IMR-90 (cell line): ENCODE results near the gene USP9X. TPM values are rescaled to one million over a fixed set of nuclear protein-coding genes. Genes with fewer than 3 reads are reported as not detected.
"Not testable (repeated sequence)": the region's sequence is repeated elsewhere in the genome, so short reads cannot be mapped to it uniquely, and the experiment has no call there.

ENCODE experiments used
- ATAC-seq: fragments of 200-7000 bp; cut with Tn5 transposase; 2 replicates; pipeline ENCODE4 v1.9.1; 2020; ENCODE audit warnings: low read depth, mild to moderate bottlenecking, moderate library complexity
- BruUV-seq: library from RNA; stranded (reverse); fragments of 400-500 nt; replicated peaks from 2 replicates; lab custom pipeline; 2021; lab: Mats Ljungman, UMichigan
- CTCF ChIA-PET: fragments of 300-600 bp; formaldehyde crosslinking; extraction: SDS; loops from one replicate; lab custom pipeline; 2021; ENCODE audit warnings: antibody characterized with exemption; lab: Yijun Ruan, JAX
- POLR2A ChIA-PET: fragments of 300-600 bp; sonication (Branson Sonifier 250); formaldehyde crosslinking; loops from one replicate; lab custom pipeline; 2022; ENCODE audit warnings: antibody characterized with exemption; ENCODE audit not compliant: unreplicated experiment; lab: Charles Lee
- DNase-seq: peaks from one replicate; pipeline ENCODE4 v3.0.0; 2013
- H2AFZ ChIP-seq: replicated peaks from 2 replicates; pipeline ENCODE3; 2013; ENCODE audit warnings: low read length, mild to moderate bottlenecking; ENCODE audit not compliant: poor library complexity
- H2AK5ac ChIP-seq: 2 replicates; pipeline ENCODE4 v1.6.1; 2013; ENCODE audit warnings: low read depth, low read length, inconsistent platforms
- H2AK9ac ChIP-seq: replicated peaks from 2 replicates; pipeline ENCODE3; 2013; ENCODE audit warnings: mild to moderate bottlenecking, low read depth, low read length, moderate library complexity; ENCODE audit not compliant: poor library complexity
- H2BK120ac ChIP-seq: 2 replicates; pipeline ENCODE4 v1.6.1; 2013; ENCODE audit warnings: low read depth, low read length, inconsistent platforms
- H2BK15ac ChIP-seq: 3 replicates; pipeline ENCODE4 v1.6.1; 2013; ENCODE audit warnings: low read depth, low read length, inconsistent platforms
- H2BK20ac ChIP-seq: 2 replicates; pipeline ENCODE4 v1.6.1; 2013; ENCODE audit warnings: low read depth, mild to moderate bottlenecking, inconsistent platforms, low read length, moderate library complexity
- H2BK5ac ChIP-seq: 2 replicates; pipeline ENCODE4 v1.6.1; 2013; ENCODE audit warnings: mild to moderate bottlenecking, low read depth, low read length, inconsistent platforms; ENCODE audit not compliant: poor library complexity, severe bottlenecking
- H3K14ac ChIP-seq: replicated peaks from 2 replicates; pipeline ENCODE4 v1.6.1; 2013; ENCODE audit warnings: low read depth, low read length, inconsistent platforms
- H3K18ac ChIP-seq: 2 replicates; pipeline ENCODE4 v1.6.1; 2013; ENCODE audit warnings: low read depth, low read length, control low read depth
- H3K23ac ChIP-seq: 2 replicates; pipeline ENCODE4 v1.6.1; 2013; ENCODE audit warnings: low read depth, low read length, inconsistent platforms
- H3K27ac ChIP-seq: 2 replicates; pipeline ENCODE4 v1.5.1; 2013; ENCODE audit warnings: mild to moderate bottlenecking, control low read depth, low read length; ENCODE audit not compliant: insufficient read depth
- H3K27me3 ChIP-seq: 2 replicates; pipeline ENCODE4 v1.6.1; 2013; ENCODE audit warnings: low read length; ENCODE audit not compliant: control insufficient read depth, insufficient read depth
- H3K36me3 ChIP-seq: 2 replicates; pipeline ENCODE4 v1.6.1; 2013; ENCODE audit warnings: low read length, mixed read lengths; ENCODE audit not compliant: control insufficient read depth, insufficient read depth
- H3K4ac ChIP-seq: 2 replicates; pipeline ENCODE4 v1.6.1; 2013; ENCODE audit warnings: low read depth, low read length, inconsistent platforms
- H3K4me1 ChIP-seq: 2 replicates; pipeline ENCODE4 v1.6.1; 2013; ENCODE audit warnings: low read length, mixed read lengths; ENCODE audit not compliant: control insufficient read depth, insufficient read depth
- H3K4me2 ChIP-seq: 2 replicates; pipeline ENCODE4 v1.6.1; 2013; ENCODE audit warnings: low read depth, mild to moderate bottlenecking, control low read depth, low read length, moderate library complexity
- H3K4me3 ChIP-seq: 2 replicates; pipeline ENCODE4 v1.5.1; 2013; ENCODE audit warnings: low read depth, mild to moderate bottlenecking, control low read depth, low read length, moderate library complexity; ENCODE audit not compliant: insufficient read depth
- H3K56ac ChIP-seq: 2 replicates; pipeline ENCODE4 v1.6.1; 2013; ENCODE audit warnings: low read length, inconsistent platforms; ENCODE audit not compliant: insufficient read depth; ENCODE audit errors: extremely low read depth
- H3K79me1 ChIP-seq, 2 experiments: 2 replicates each; pipeline ENCODE4 v1.6.1; 2013; ENCODE audit warnings: low read length in 2 of 2, inconsistent platforms in 1 of 2, low read depth in 1 of 2
- H3K9ac ChIP-seq: 2 replicates; pipeline ENCODE4 v1.6.1; 2013; ENCODE audit warnings: low read depth, low read length, control low read depth
- H3K9me1 ChIP-seq: 2 replicates; pipeline ENCODE4 v1.6.1; 2013; ENCODE audit warnings: low read length, inconsistent platforms; ENCODE audit not compliant: insufficient read depth
- H3K9me3 ChIP-seq: 2 replicates; pipeline ENCODE4 v1.6.1; 2013; ENCODE audit warnings: low read length; ENCODE audit not compliant: control insufficient read depth, insufficient read depth
- H4K20me1 ChIP-seq: 2 replicates; pipeline ENCODE4 v1.6.1; 2013; ENCODE audit warnings: low read length, inconsistent platforms; ENCODE audit not compliant: insufficient read depth
- H4K5ac ChIP-seq: 2 replicates; pipeline ENCODE4 v1.6.1; 2013; ENCODE audit warnings: mild to moderate bottlenecking, low read depth, low read length, control low read depth
- H4K8ac ChIP-seq, 2 experiments: 2 replicates each; pipeline ENCODE4 v1.6.1; 2013; ENCODE audit warnings: low read depth in 2 of 2, low read length in 2 of 2, control low read depth in 1 of 2, inconsistent platforms in 1 of 2
- H4K91ac ChIP-seq: 2 replicates; pipeline ENCODE4 v1.6.1; 2013; ENCODE audit warnings: low read depth, low read length, inconsistent platforms; ENCODE audit not compliant: insufficient read depth
- WGBS, 2 experiments: methylation state at CpG; one replicate each; pipeline versions ENCODE4 v1.1.5 to v1.1.7; 2013; ENCODE audit warnings: missing lambda C conversion rate in 2 of 2; ENCODE audit not compliant: insufficient read length in 1 of 2; ENCODE audit errors: extremely low coverage in 2 of 2; 5-methylcytosine and 5-hydroxymethylcytosine counted together
- dilution Hi-C: fragments of 300-500 bp; cut with HindIII; formaldehyde crosslinking; loops from one replicate; pipeline ENCODE4 v1.14.3; 2018; ENCODE audit warnings: low sequenced_read_pairs; ENCODE audit not compliant: unreplicated experiment
- in situ Hi-C: fragments of 300-500 bp; cut with MboI; formaldehyde crosslinking; loops from 3 replicates; pipeline ENCODE4 v1.14.3; 2019; ENCODE audit warnings: low sequenced_read_pairs, inconsistent platforms, mixed read lengths
- intact Hi-C: fragments of 100-400 bp; cut with micrococcal nuclease; formaldehyde crosslinking; loops from 2 replicates; pipeline ENCODE4 v1.10.0; 2022
- polyA plus RNA-seq, 3 experiments: library from polyadenylated mRNA; depleted of rRNA; stranded (reverse); fragments of >200 nt; gene quantifications; 2 replicates each; pipeline ENCODE4 v1.2.3, GENCODE V29; 2012; ENCODE audit warnings: low replicate concordance in 1 of 3
- total RNA-seq: library from RNA; depleted of rRNA; stranded (reverse); fragments of >200 nt; gene quantifications from 2 replicates; pipeline ENCODE4 v1.2.3, GENCODE V29; 2012

USP9X gene
- total and polyA plus RNA-seq, 2 of the 4 experiments (the other 2 are of a cell fraction): 17.5 to 104 TPM

DNA sequence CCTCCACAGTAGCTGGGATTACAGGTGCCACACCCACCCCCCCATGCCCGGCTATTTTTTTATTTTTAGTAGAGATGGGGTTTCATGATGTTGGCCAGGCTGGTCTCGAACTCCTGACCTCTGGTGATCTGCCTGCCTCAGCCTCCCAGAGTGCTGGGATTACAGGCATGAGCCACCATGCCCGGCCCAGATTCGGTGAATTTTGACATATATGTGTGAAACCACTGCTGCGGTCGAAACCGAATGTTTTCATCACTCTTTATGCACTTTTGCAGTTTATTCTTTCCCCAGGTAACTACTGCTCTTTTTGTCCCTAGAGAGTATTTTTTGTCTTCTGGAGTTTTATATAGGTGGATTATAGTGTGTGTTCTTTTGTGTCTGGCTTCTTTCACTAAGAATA lies 101.7 kb downstream of the USP9X start:
- H3K56ac ChIP-seq, intact Hi-C loops, dilution Hi-C loops, H3K23ac ChIP-seq, H4K91ac ChIP-seq, H3K27ac ChIP-seq, H3K27me3 ChIP-seq, H3K4ac ChIP-seq, H2BK15ac ChIP-seq, H3K18ac ChIP-seq, CTCF ChIA-PET, H2AFZ ChIP-seq, H2BK120ac ChIP-seq, H2AK9ac ChIP-seq, H3K14ac ChIP-seq, ATAC-seq, H3K9me3 ChIP-seq, H2BK5ac ChIP-seq, H3K79me1 ChIP-seq, BruUV-seq, H4K8ac ChIP-seq, H3K9me1 ChIP-seq, H3K9ac ChIP-seq, H3K4me2 ChIP-seq, in situ Hi-C loops, H2BK20ac ChIP-seq, H4K5ac ChIP-seq, DNase-seq, POLR2A ChIA-PET, H3K4me3 ChIP-seq, H2AK5ac ChIP-seq, H3K4me1 ChIP-seq, H4K20me1 ChIP-seq: not testable (repeated sequence)
- H3K36me3 ChIP-seq: peaks cover 19% of the 10 kb centered on the region
- WGBS, 2 experiments: 86% methylated on average over 1 of the region's 7 CpGs; no CpG with 5 or more reads in 1 of the 2 experiments
